ENCODE measurements around the gene LONP2. TPM values are rescaled to one million over a fixed set of nuclear protein-coding genes. Genes with fewer than 3 reads are reported as not detected.

LONP2 gene
- polyA plus RNA-seq, 2 of the 4 experiments (the other 2 are of a cell fraction) = 27.8 to 51.3 TPM

DNA sequence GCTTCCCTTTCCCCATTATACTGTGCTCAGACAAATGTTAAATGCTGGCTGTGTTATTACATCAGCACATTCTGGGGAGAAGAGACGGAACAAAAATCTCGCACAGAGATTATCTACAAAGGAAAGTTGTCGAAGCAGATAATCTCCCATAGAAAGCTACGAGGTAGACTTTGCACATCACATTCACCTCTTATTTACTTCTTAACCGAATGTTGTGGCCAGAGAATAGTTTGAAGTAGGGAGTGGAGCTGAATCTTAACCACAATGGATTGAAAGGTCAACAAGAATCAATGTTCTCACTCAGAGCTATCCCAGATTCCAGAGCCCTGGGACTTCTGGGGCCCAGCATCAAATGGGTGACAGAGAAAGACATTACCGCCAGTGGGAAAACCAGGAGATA lies 28.4 kb upstream of the LONP2 start:
- 71% methylated on average over 6 of the region's 6 CpGs for WGBS (ENCODE audit: missing lambda C conversion rate)
- no peak for DNase-seq (ENCODE audit: low read depth in 1 of 2, low spot score in 1 of 2)
- Histone ChIP-seq H3K4me2 (no peak overlapping the region), H3K27ac (no peak overlapping the region), H3K4me1 (no peaks in the 10 kb centered on the region), H3K9me3 (no peaks in the 10 kb centered on the region), H3K4me3 (no peak overlapping the region)
- TF ChIP-seq, protein P1, sequence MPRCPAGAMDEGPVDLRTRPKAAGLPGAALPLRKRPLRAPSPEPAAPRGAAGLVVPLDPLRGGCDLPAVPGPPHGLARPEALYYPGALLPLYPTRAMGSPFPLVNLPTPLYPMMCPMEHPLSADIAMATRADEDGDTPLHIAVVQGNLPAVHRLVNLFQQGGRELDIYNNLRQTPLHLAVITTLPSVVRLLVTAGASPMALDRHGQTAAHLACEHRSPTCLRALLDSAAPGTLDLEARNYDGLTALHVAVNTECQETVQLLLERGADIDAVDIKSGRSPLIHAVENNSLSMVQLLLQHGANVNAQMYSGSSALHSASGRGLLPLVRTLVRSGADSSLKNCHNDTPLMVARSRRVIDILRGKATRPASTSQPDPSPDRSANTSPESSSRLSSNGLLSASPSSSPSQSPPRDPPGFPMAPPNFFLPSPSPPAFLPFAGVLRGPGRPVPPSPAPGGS (IDR thresholded peaks at IDR 0.05) = no peak
- TF ChIP-seq, protein P2, sequence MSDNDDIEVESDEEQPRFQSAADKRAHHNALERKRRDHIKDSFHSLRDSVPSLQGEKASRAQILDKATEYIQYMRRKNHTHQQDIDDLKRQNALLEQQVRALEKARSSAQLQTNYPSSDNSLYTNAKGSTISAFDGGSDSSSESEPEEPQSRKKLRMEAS (IDR thresholded peaks at IDR 0.05) = no peak
- POLR2A ChIA-PET = no interaction called here
- FAIRE-seq = no peak
- CTCF ChIA-PET = interaction anchor here (0.5 kb wide), 1 partner anchor 1276 kb away, joined by 3 read pairs; no protein-coding TSS in a partner anchor
- no peak for ATAC-seq

DNA sequence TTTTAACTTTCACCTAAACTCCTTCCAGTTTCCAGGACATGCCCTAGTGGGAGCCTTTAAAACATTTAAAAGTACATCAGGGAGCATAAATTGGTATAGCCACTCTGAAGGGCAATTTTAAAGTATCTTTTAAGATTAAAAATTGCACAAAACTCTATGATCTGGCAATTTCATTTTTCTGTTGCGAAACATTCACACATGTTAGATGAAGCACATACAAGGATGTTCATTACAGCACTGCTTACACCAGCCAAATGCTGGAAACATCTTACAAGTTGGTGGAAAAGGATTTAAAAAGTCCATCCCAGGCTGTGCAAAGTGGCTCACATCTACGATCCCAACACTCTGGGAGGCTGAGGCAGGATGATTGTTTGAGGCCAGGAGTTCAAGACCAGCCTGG lies 26.4 kb upstream of the LONP2 start:
- ATAC-seq (no peak), DNase-seq (ENCODE audit: low read depth in 1 of 2, low spot score in 1 of 2) (no peak), FAIRE-seq (no peak)
- CTCF ChIA-PET = no interaction called here
- Histone ChIP-seq H3K4me3 (no peak overlapping the region), H3K4me1 (no peaks in the 10 kb centered on the region), H3K27ac (no peak overlapping the region), H3K9me3 (no peaks in the 10 kb centered on the region), H3K4me2 (no peak overlapping the region)
- 46% methylated on average over 2 of the region's 2 CpGs for WGBS (ENCODE audit: missing lambda C conversion rate)
- POLR2A ChIA-PET = no interaction called here
- TF ChIP-seq, protein P3, sequence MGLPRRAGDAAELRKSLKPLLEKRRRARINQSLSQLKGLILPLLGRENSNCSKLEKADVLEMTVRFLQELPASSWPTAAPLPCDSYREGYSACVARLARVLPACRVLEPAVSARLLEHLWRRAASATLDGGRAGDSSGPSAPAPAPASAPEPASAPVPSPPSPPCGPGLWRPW (IDR thresholded peaks at IDR 0.05) = no peak
- TF ChIP-seq FOXS1 (CRISPR knock-in tag; IDR thresholded peaks at IDR 0.05) = no peak
- TF ChIP-seq, protein P1 (IDR thresholded peaks at IDR 0.05) = no peak
- no peak for TF ChIP-seq HOXB5 (CRISPR knock-in tag; IDR thresholded peaks at IDR 0.05)
- no peak for TF ChIP-seq CBX8 (IDR thresholded peaks at IDR 0.05)
- TF ChIP-seq, protein P4, sequence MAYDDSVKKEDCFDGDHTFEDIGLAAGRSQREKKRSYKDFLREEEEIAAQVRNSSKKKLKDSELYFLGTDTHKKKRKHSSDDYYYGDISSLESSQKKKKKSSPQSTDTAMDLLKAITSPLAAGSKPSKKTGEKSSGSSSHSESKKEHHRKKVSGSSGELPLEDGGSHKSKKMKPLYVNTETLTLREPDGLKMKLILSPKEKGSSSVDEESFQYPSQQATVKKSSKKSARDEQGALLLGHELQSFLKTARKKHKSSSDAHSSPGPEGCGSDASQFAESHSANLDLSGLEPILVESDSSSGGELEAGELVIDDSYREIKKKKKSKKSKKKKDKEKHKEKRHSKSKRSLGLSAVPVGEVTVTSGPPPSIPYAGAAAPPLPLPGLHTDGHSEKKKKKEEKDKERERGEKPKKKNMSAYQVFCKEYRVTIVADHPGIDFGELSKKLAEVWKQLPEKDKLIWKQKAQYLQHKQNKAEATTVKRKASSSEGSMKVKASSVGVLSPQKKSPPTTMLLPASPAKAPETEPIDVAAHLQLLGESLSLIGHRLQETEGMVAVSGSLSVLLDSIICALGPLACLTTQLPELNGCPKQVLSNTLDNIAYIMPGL (CRISPR knock-in tag; IDR thresholded peaks at IDR 0.05; ENCODE audit: borderline replicate concordance) = no peak
- no peak for TF ChIP-seq SREBF2 (IDR thresholded peaks at IDR 0.05)
- TF ChIP-seq, protein P5, sequence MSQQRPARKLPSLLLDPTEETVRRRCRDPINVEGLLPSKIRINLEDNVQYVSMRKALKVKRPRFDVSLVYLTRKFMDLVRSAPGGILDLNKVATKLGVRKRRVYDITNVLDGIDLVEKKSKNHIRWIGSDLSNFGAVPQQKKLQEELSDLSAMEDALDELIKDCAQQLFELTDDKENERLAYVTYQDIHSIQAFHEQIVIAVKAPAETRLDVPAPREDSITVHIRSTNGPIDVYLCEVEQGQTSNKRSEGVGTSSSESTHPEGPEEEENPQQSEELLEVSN (IDR thresholded peaks at IDR 0.05; ENCODE audit: borderline replicate concordance, low read depth) = no peak
- TF ChIP-seq ZSCAN20 (CRISPR knock-in tag; IDR thresholded peaks at IDR 0.05) = no peak
- TF ChIP-seq RAD21 (conservative IDR thresholded peaks at IDR 0.05 in 1 of 2, IDR thresholded peaks at IDR 0.05 in 1 of 2) = no peak
- no peak for TF ChIP-seq ESRRA (IDR thresholded peaks at IDR 0.05; ENCODE audit: borderline replicate concordance, low read length)
- TF ChIP-seq, protein P2 (IDR thresholded peaks at IDR 0.05) = no peak
- TF ChIP-seq POLR2AphosphoS2 (conservative IDR thresholded peaks at IDR 0.05; ENCODE audit: low read length) = no peak
- TF ChIP-seq, protein P6, sequence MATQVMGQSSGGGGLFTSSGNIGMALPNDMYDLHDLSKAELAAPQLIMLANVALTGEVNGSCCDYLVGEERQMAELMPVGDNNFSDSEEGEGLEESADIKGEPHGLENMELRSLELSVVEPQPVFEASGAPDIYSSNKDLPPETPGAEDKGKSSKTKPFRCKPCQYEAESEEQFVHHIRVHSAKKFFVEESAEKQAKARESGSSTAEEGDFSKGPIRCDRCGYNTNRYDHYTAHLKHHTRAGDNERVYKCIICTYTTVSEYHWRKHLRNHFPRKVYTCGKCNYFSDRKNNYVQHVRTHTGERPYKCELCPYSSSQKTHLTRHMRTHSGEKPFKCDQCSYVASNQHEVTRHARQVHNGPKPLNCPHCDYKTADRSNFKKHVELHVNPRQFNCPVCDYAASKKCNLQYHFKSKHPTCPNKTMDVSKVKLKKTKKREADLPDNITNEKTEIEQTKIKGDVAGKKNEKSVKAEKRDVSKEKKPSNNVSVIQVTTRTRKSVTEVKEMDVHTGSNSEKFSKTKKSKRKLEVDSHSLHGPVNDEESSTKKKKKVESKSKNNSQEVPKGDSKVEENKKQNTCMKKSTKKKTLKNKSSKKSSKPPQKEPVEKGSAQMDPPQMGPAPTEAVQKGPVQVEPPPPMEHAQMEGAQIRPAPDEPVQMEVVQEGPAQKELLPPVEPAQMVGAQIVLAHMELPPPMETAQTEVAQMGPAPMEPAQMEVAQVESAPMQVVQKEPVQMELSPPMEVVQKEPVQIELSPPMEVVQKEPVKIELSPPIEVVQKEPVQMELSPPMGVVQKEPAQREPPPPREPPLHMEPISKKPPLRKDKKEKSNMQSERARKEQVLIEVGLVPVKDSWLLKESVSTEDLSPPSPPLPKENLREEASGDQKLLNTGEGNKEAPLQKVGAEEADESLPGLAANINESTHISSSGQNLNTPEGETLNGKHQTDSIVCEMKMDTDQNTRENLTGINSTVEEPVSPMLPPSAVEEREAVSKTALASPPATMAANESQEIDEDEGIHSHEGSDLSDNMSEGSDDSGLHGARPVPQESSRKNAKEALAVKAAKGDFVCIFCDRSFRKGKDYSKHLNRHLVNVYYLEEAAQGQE (IDR thresholded peaks at IDR 0.05) = no peak
